Measurements from ENCODE around the gene ACOX3.

GRCh38 chr4:8473920-8474590 is 33.5 kb upstream of the ACOX3 start:
- TF ChIP-seq CTCF (IDR thresholded peaks at IDR 0.05; ENCODE audit: low read length) = no peak
- no peak for TF ChIP-seq EZH2 (IDR thresholded peaks at IDR 0.05; ENCODE audit: borderline replicate concordance, low read length)
